GM19452 (cell line): ENCODE results near the gene USE1.
"Not testable (repeated sequence)": the region's sequence is repeated elsewhere in the genome, so short reads cannot be mapped to it uniquely, and the experiment has no call there.

Experiments
- ATAC-seq: cut with Tn5 transposase; IDR thresholded peaks from one replicate; pipeline ENCODE4 v1.9.1; 2021; ENCODE audit not compliant: unreplicated experiment

USE1 gene, protein sequence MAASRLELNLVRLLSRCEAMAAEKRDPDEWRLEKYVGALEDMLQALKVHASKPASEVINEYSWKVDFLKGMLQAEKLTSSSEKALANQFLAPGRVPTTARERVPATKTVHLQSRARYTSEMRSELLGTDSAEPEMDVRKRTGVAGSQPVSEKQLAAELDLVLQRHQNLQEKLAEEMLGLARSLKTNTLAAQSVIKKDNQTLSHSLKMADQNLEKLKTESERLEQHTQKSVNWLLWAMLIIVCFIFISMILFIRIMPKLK

DNA sequence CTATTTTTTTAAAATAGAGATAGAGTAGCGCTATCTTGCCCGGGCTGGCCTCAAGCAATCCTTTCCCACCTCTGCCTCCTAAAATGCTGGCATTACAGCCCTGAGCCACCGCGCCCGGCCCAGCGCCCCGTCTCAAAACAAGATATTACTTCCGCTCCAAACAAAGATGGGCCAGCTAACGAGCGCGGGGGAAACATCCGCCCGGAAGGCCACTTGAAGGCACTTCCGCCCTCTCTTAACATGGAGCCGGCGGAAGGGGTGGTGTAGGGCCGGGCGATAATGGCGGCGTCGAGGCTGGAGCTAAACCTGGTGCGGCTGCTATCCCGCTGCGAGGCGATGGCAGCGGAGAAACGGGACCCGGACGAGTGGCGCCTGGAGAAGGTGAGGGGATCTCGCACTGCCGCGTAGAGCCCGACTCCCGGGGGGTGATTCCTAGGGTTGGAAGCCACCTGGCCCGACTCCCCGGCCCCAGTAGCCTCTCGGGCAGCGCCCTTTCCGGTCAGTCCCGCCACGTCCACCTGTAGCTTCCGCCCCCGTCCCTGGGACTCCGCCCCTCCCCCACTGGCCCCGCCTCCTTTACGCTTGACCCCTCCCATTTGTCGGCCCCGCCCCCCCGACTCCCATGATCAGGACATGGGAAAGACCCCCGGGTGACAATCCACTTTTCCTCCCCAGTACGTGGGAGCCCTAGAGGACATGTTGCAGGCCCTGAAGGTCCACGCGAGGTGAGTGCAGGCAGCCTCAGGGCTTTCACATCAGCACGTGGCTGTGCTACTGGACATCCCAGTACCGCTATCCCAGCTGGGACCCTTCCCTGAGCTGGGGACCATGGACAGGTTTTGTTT is at the start of gene USE1:
Gene USE1, plus strand, starts transcription at position 231 of the 845 bp plus-strand sequence. Its CDS starts 49 bp downstream, at position 280.
- ATAC-seq: peak; percentile 79

DNA sequence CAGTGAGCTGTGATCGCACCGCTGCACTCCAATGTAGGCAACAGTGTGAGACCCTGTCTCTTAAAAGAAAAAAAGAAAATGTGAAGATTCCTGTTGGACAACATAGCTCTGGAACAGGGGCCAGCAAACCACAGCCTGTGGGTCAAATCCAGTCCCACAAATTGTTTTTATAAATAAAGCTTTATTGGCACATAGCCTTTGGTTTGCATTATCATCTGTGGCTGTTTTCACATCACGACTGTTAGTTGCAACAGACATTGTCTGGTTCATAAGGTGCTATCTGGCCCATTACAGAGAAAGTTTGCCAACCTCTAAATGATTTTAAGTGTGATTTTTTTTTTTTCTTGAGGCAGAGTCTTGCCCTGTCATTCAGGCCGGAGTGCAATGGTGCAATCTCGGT is 49.4 kb upstream of the USE1 start:
- no peak for ATAC-seq

DNA sequence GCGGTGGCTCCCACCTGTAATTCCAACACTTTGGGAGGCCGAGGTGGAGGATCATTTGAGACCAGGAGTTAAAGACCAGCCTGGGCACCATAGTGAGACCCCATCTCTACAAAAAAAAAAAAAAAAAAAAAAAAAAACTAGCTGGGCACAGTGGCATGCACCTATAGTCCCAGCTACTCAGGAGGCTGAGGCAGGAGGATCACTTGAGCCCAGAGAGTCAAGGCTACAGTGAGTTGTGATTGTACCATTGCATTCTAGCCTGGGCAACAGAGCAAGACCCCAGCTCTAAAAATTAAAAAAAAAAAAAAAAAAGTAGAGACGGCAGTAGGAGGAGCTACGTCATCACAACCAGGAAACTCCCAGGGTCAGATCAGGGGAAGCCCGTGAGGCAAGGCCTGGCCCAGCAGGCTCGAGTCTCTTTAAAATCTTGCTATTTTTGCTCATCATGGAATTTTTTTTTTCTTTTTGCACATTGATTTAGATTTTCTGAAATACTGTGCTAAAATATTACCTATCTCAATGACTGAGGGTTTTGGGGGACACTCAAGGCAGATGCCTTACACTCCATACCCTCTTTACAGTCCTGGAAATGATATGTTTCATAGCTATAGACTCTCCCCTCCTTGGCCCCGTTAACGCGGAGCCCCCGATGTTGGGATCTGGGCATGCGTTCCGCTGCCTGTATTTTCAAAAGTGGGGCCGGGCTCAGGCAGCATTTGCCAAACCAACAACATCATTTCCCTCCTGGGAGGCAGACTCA is 44.4 kb upstream of the USE1 start:
- ATAC-seq: no peak

DNA sequence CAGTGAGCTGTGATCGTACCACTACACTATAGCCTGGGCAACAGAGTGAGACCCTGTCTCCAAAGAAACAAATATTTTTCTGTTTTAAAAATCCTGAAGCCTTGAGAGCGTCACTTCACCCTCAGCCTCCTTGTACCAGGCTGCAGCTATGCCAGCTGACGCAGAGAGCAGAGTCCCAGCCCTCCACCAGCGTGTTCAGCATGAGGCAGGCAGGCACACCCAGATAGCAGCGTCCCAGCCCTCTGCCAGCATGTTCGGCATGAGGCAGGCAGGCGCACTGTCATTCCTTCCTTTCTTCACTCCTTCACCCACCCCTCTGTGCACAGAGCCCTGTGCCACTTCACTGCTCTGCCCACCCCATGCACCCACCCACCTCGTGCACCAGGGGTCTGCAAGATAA is 43.3 kb upstream of the USE1 start:
- no peak for ATAC-seq

DNA sequence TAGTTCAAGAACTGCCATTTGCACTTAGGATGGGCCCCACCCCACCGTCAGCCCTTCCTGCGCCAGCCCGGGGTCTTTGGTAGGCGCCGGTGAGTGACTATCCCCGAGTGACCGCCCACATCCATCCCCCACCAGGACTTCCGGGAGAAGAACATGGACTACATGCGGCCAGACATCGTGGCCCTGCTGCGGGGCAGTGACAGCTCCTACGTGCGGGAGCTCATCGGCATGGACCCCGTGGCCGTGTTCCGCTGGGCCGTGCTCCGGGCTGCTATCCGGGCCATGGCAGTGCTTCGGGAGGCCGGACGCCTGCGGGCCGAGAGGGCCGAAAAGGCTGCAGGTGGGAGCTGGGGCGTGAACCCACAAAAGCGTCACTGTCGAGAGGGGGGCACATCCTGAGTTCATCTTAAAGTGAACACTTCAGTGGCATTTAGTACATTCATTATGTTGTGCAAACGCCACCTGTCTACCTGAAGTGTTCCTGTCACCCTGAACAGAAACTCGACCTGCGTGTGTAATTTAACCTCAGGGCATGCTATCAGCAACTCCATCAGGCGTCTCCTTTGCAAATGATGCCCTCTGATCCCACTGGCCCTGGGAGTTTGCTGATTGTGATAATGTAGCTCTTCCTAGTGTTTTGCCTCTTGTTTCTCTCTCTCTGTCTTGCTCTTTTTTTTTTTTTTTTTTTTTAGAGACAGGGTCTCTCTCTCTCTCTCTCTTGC is 42.4 kb upstream of the USE1 start:
- no peak for ATAC-seq

DNA sequence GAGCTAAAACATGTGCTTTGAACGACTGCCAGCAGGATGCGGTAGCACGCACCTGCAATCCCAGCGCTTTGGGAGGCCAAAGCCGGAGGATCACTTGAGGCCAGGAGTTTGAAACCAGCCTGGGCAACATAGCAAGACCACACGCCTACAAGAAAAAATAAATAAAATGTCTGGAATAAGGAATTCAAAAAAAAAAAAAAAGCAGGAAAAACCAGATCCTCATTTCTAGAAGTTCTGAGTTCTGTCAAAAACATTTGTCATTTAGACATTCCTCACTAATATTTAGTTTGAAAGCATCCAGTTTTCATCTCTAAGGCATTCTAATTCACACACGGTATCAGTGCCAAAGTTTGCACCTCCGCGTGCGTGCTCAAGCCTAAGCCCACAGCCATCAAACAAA is 36.9 kb upstream of the USE1 start:
- ATAC-seq: no peak

DNA sequence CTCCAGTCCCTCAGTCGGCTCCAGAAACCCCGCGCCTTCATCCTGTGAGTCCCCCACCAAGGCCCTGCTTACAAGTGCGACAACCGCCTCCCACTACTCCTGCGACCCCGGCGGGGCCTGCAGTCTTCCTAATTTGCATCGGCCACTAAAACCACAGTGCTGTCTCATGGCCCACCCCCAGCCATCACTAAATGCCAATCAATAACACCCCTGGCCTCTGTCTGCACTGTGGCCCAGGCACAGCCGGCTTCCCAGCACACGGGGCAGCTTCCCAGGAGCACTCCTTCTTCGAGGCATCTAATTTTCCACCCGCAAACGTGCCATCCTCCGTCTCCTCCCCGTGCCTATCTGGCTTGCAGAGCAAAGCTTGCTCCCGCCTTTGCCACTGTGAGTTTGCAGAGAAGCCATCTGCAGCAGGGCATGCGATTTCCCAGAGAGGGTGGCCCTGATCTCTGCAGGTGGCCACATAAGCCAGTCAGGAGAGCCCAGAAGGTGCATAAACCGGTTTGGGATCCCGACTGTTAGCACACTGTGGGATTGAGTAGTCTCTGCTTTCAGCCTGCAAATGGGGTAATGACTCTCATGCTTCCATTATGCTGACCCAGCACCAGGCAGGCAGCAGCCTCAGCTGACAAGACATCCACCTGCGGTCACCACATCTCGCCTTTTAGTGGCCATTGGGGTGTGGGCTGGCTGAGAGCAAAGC is 34.0 kb upstream of the USE1 start:
- ATAC-seq: no peak

DNA sequence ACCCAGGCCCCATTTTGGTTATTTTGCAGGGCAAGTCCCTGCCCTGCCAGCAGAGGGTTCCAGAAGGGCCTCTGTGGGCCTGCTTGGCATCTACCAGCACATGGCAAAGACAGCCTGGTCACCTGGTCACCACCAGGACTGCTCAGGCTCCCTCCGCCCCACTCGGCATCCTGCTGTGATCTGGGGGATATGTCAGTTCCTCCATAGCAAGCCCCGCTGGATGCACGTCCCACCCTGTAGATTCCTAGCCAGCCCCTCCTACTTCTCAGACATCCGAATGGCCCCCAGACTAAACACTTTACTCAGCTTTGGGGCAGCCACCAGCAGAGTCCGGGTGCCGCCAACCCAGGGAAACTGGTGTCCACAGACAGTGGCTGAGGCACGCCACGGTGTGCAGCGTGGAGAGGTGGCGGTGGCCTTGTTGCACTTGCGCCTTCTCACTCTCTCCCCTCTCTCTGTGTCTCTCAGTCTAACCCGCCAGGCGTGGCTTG is 31.8 kb upstream of the USE1 start:
- no peak for ATAC-seq

DNA sequence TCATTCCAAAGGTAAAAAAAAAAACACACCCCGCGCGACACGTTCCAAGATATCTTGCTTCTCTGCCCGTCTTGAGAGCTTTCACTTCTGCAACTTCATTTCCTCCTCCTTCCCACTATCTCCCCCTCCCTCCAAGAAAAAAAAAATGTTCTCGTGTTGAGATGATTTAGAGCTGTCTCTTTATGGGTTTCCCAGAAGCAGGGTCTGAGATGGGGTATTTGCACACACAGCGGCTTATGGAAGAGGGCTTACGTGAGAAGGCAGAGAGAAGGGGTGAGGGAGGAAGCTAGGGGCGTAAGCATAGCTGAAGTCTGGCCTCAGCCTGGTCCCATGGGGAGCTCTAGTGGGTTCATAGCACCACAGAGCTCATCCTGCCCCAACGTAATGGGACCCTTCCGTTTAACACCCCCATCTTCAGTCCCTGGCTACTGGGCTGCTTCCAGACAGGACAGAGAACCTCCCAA is 31.3 kb upstream of the USE1 start:
- ATAC-seq: no peak

DNA sequence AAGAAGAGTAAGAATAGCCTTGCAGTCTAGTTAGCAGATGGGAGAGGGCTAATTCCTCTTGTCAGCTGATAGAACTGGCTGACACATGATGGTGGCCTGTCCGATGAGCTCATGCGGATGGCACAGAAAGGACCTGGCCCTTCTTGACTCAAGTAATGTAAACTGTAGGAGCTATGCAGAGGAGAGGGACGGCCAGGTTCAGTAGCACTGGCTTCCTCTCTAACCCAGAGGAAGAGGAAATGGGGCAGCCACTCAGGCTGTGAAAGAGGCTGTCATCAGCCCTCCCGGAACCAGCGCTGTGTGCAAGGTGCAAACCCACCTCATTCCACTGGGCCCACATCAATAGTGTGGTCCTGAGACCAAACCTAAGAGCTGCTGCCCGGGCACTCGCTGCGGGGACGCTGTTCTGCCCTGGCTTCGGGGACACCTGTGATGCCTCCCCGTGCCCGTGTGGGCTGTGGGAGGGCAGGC is 30.8 kb upstream of the USE1 start:
- ATAC-seq: no peak

DNA sequence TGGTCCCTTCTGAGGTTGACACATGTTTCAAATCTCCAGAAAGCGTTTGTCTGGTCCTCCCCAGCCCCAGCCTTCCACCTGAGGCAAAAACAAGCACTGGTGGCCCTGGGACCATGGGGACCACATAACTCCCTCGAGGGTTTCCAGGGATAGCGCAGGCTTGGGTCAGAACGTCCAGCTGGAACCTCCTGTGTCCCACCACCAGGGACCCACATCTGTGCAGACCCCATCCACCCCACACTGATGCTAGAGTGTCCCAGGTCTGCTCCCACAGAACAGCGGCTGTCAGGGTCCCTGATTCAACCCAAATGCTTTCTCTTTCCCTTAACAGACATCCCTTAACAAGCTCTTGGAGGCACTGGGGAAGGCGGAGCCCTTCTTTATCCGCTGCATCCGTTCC is 29.6 kb upstream of the USE1 start:
- ATAC-seq: no peak

DNA sequence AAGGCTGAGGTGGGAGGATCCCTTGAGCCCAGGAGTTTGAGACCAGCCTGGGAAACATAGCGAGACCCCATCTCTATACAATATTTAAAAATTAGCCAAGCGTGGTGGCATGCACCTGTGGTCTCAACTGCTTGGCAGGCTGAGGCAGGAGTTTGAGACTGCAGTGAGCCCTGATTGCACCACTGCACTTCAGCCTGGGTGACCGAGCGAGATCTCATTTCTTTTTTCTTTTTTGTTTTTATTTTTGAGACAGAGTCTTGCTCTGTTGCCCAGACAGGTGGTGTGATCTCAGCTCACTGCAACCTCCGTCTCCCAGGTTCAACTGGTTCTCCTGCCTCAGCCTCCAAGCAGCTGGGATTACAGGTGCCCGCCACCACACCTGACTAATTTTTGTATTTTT is 23.4 kb upstream of the USE1 start:
- ATAC-seq: not testable (repeated sequence)

DNA sequence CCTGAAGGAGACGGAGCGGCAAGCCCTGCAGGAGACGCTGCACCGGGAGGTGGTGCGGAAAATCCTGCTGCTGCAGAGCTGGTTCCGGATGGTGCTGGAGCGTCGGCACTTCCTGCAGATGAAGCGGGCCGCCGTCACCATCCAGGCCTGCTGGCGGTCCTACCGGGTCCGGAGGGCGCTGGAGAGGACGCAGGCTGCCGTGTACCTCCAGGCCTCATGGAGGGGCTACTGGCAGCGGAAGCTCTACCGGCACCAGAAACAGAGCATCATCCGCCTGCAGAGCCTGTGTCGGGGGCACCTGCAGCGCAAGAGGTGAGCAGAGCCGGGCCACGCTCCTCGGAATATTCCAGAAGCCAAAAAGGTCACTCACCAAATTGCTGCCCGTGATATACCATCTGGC is 22.4 kb upstream of the USE1 start:
- no peak for ATAC-seq

DNA sequence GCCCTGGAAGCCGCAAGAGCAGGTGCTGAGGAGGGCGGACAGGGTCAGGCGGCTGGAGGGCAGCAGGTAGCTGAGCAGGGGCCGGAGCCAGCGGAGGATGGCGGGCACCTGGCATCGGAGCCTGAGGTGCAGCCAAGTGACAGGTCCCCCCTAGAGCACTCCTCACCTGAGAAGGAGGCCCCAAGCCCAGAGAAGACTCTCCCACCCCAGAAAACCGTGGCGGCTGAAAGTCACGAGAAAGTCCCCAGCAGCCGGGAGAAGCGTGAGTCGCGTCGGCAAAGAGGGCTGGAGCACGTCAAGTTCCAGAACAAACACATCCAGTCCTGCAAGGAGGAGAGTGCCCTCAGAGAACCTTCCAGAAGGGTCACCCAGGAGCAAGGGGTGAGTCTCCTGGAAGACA is 20.5 kb upstream of the USE1 start:
- no peak for ATAC-seq

DNA sequence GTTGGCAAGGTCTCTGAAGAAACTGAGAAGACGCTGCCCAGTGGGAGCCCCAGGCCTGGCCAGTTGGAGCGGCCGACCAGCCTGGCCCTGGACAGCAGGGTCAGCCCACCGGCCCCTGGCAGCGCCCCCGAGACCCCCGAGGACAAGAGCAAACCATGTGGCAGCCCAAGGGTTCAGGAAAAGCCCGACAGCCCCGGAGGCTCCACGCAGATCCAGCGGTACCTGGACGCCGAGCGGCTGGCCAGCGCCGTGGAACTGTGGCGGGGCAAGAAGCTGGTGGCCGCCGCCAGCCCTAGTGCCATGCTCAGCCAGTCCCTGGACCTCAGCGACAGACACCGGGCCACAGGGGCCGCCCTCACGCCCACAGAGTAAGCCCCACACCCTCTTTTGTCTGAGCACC is 20.1 kb upstream of the USE1 start:
- ATAC-seq: no peak

DNA sequence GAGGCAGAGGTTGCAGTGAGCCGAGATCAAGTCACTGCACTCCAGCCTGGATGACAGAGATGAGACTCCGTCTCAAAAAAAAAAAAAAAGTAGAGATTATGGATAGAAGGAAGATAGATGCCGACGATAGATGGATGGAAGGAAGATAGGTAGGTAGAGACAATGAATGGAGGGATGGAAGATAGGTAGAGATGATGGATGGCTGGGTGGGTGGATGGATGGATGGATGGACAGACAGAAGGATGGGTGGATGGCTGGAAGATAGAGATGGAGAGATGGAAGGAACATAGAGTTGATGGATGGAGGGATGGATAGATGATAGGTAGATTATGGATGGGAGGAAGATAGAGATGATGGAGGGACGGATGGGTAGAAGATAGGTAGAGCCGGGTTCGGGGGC is 18.5 kb upstream of the USE1 start:
- no peak for ATAC-seq

DNA sequence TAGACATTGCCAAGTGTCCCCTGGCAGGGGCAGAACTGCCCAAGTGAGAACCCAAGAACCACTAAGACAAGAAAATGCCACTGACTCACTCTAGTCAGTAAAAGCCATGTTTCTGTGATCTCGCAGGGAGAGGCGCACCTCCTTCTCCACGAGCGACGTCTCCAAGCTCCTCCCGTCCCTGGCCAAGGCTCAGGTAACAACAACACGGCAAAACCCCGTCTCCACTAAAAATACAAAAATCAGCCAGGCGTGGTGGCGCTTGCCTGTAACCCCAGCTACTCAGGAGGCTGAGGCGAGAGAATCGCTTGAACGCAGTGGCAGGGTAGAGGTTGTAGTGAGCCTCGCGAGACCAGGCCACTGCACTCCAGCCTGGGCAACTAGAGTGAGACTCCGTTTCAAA is 17.5 kb upstream of the USE1 start:
- no peak for ATAC-seq

DNA sequence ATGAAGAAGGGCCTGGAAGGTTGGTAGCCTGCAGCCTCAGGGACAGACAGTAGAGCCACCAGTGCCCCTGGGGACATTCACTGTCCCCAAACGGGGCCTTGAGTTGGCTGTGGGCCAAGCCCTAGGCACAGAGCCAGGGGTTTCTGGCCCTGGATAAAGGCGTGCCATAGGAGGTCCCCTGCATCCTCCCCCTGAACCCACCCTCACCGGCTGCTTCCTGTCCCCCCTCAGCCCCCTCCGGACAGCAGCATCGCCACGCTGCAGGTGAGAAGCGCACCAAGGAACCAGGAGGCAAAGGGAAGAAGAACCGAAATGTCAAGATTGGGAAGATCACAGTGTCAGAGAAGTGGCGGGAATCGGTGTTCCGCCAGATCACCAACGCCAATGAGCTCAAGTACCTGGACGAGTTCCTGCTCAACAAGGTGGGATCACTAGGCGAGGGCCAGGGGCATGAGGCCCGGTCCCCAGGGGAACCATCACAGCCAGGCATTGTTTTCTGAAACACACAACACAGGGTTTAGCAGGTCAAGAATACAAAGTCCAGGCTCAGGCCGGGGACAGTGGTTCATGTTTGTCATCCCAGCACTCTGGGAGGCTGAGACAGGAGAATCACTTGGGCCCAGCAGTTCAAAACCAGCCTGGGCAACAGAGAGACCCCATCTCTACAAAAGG is 14.6 kb upstream of the USE1 start:
- ATAC-seq: no peak

DNA sequence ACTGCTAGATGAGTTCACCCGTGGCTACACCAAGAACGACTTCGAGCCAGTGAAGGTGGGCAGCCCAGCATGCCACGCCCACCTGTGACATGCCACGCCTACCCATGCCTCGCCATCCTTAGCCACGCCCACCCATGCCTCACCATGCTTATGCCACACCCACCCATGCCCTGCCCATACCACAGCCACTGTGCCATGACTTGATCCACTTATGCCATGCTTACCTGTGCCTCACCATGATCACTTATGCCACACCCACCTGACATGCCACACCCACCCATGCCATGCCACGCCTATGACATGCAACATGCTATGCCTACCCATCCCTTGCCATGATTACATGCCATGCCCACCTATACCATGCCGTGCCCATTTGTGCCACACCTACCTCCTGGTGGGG is 12.9 kb upstream of the USE1 start:
- ATAC-seq: no peak

DNA sequence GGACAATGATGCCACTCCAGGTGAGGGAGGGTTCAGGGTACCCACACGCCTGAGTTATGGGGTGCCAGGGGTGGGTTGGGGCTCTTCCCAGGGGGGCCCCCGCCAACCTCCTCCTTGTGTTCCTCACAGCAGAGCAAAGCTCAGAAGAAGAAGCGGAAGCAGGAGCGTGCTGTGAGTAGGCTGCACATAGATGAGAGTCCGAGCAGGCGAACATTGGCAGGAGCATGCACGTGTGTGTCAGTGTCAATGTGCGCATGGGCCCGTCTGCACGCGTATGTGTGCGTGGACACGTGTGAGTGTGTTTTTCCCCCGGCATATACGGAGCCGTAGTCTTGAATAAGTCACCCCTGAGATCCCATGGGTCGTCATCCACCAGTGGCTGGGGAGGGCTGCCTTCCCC is 12.4 kb upstream of the USE1 start:
- no peak for ATAC-seq
